ENCODE measurements around the gene LIMS1. TPM values are rescaled to one million over a fixed set of nuclear protein-coding genes. Genes with fewer than 3 reads are reported as not detected.
"Not testable (repeated sequence)": the region's sequence is repeated elsewhere in the genome, so short reads cannot be mapped to it uniquely, and the experiment has no call there.

The LIMS1 gene
- polyA plus RNA-seq, 4 donors: 50.2 to 59.7 (median 58.6) TPM

DNA sequence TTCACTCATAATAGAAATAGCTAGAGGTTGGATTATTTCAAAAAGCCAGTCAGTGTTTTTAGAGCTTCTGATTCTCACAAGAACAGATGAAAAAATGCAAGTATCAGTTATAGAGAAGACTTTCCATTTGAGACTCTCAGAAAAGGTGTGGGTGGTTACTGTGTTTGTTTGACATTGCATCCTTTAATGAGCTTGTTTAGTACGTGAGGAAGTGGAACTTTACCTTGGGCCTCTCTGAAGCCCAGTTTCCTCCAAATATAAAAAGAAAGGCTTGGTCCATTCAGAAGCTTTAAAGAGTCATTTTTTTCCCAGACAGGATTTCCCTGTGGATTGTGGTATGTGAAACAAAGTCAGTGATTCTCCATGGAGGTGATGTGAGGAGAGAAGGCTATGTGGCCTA, 95.1 kb downstream of the LIMS1 start:
- DNase-seq (ENCODE audit: low read depth in 4 of 4, low spot score in 3 of 4): no peak

DNA sequence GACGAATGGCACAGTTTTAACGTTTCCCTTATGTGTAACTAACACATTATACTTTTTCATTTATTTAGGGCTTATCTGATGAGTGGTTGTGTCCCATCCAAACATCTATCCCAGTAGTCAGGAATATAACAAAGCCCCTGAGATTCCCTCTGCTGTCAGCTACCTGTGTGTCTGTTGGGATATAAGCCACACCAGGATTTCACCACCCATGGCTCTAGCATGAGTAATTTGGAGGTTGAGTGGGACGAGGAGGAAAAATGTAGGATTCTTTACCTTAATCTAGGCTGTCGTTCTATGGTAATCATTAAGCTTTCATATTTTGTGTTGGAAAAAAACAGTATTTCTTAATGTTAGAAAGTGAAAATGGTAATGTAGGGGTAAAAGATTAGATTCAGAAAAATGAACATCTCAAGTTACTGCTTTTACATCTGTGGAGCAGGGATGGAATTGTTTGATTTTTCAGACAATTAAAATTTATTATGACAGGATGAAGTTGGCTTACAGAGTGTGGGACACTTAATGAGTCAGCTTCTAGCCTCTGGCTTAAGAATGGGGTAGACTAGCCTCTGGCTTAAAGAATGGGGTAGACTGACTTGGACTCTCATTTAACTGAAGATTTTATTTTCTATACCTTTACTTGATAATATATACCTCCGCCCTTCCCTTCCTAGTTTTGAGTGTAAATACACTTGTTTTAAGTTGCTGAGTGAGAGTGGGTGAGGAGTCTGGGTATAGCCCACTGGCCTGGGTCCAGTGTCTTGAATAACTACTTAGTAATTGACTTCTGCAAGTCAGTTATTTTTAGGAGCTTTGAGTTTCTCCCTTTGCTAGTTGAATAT, 96.5 kb downstream of the LIMS1 start:
- DNase-seq (ENCODE audit: low read depth in 4 of 4, low spot score in 3 of 4): no peak

DNA sequence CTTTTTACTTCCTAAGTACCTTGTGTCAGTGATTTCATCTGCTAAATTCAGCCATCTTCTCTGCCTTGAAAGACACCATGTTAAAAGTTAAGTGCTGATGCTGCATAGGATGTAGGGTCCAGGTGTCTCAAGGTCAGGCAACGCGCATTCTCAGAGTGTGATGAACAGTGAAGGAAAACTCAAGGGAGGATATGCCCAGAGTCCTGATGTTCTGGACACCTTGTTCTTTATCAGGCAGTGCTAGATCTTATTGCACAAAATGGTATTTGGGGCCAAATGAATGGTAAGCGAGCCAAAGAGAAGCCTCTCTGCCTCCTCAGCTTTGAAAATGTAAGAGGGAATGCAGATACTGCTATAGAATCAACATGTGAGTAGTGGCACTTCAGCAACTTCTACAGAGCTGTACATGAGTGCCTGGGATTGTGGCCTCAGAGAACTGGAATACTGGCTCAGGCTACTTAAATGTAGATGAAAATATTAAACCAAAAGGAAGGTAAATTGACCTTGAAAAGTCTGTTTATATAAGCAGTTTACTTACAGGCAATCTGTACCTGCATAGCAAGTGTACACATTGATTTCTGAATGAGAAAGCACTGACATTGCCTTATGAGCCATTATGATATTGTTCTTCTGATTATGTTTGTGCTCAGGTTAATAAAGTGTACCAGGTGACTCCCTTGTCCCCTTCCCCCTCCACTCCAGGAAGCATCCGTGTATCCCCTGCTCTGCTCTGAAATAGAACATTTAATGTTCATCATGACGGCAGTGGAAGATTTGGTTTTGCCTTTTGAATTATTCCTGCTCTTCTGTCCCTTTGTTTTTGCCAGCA, 98.3 kb downstream of the LIMS1 start:
- no peak for DNase-seq (ENCODE audit: low read depth in 4 of 4, low spot score in 3 of 4)

DNA sequence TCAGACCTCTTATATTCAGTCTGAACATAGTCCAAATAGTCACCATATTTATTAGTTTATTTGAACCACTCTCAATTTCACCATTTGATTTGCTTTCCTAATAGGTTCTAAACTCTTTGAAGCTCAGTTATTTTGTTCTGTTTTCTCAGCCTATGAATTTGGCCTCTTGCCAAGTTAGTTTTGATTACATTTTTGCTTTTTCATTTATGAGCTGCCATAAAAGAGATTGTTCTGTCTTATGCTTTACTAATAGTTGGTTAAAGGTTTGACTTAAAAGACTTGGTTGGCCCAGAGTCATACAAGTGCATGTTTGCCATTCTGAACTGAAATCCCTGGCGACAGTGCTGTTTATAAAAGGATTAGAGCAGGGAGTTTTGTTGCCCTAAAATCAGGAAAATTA, 99.1 kb downstream of the LIMS1 start:
- no peak for DNase-seq (ENCODE audit: low read depth in 4 of 4, low spot score in 3 of 4)

DNA sequence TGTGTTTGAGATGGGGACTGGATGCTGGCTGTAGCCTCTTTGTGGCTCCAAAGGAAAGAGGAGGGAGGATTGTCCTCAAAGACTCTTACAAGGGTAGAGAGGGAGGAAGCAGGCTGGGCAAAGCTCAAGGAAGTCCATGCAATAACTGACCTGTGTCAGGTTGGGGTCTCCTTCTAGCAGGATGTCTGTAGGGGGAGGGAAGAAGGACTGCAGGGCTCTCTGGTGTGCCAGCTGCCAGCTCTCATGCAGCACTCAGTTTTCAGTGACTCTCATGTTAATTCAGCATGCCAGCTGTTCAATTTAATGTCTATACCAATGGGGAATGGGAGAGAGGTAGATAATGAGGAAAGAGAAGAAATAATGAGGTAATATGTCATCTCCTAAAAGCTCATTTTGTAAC, 99.7 kb downstream of the LIMS1 start:
- no peak for DNase-seq (ENCODE audit: low read depth in 4 of 4, low spot score in 3 of 4)

DNA sequence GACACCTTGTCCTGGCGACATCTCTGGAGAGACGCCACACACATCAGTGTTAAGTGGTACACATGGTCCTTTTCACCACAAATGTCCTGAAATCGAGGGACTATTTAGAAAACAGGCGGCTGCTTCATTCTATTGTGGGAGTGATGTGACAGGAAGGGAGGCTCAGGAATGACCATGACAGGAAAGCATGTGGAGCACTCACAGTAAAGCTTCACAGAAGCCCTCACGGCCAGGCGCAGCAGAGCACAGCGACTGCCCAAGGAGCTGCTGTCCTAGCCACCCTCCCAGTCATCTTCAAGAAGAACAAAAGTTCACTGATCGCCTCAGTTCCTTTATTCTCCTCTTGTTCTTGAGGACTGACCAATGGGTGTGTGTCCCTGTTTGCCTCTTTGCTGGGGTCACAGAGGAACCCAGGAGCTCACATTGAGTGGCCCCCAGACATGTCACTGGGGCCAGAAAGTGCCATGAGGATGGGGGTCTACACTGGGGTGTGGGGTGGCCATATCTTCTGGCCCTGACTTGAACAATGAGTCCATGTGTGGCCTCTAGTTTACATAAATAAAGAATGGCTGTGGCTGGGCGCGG, 100.4 kb downstream of the LIMS1 start:
- no peak for DNase-seq (ENCODE audit: low read depth in 4 of 4, low spot score in 3 of 4)

DNA sequence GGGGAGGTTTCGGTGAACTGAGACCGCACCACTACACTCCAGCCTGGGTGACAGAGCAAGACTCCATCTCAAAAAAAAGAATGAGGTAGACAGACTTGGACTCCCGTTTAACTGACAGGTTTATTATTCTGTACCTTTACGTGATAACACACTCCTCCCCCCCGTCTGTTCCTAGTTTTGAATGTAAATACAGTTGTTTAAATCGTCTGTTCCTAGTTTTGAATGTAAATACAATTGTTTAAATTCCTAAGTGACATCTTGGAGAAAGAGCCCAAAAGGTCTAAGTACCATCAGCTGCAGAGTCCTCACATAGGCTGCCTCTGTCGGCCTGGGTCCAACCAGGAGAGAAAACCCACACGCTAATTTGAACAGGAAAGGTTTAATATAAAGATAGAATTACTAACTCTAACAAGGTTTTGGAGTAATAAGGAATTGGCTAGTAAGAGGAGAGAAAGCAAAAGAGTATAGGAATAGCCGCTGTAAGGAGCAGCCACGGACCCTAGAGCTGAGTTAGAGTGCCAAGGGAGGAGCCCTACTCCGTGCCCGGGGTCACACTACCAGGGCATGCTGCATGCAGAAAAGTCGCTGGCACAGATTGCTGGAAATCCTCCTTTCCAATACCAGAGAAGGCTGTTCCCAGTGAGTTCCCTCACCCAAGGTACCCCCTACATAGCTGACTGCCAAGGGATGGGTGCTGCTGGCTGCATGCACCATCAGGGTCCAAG, 101.5 kb downstream of the LIMS1 start:
- no peak for DNase-seq (ENCODE audit: low read depth in 4 of 4, low spot score in 3 of 4)

DNA sequence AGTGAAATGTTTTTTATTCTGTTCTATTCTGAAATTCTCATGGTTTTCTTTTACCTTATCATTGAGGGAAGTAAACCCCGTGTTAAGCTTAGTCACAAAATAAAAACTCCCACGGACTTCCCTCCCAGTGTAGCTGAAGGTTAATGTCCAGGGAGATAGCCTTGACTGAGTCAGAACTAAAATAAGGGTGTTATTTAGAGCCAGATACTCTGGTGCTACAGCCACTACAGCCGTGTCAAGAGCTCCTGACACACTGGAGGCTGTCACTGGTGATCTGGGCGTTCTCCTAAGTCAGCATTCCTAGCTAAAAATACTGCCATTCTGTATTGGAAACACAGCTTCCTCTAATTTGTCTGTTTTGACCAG, 103.0 kb downstream of the LIMS1 start:
- no peak for DNase-seq (ENCODE audit: low read depth in 4 of 4, low spot score in 3 of 4)

DNA sequence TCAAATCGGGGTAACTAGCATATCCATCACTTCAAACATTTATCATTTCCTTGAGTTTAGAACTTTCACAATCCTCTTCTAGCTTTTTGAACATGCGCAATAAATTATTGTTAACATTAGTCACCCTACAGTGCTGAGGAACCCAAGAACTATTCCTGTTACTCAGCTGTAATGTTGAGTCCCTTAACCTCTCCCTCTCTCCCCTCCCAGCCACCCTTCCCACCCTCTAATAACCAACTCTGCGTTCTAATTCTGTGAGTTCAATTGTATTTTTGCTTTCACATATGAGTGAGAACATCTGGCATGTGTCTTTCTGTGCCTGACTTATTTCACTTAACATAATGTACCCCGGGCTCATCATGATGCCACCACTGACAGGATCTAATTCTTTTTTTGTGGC, 106.5 kb downstream of the LIMS1 start:
- DNase-seq (ENCODE audit: low read depth in 4 of 4, low spot score in 3 of 4): no peak

DNA sequence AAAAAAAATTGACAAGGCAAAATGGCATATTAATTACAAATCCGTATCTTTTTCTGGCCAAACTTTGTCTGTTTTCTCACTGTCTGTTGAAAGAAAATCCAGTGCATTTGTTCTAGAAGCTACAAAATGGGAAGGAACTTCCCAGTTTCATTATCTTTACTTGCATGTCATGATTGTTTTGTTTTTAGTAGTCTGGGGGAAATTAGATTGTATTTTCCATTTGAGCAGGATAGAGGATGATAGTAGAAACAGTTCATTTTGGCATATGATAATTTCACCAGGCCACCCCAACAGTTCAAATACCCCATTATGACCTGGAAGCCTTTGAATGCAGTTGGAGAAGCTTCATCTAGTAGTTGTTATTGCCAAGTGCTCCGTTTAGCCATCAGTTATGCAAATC, 107.5 kb downstream of the LIMS1 start:
- DNase-seq (ENCODE audit: low read depth in 4 of 4, low spot score in 3 of 4): no peak

DNA sequence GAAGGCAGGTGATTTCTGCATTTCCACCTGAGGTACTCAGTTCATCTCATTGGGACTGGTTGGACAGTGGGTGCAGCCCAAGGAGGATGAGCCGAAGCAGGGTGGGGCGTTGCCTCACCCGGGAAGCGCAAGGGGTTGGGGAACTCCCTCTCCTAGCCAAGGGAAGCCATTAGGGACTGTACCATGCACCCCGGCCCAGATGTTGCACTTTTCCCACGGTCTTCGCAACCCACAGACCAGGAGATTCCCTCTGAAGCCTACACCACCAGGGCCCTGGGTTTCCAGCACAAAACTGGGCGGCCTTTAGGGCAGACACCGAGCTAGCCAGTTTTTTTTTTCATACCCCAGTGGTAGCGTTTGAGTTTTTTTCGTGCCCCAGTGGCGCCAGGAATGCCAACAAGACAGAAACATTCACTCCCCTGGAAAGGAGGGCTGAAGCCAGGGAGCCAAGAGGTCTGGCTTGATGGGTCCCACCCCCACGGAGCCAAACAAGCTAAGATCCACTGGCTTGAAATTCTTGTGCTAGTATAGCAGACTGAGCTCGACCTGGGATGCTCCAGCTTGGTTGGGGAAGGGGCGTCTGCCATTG, 109.1 kb downstream of the LIMS1 start:
- no peak for DNase-seq (ENCODE audit: low read depth in 4 of 4, low spot score in 3 of 4)

DNA sequence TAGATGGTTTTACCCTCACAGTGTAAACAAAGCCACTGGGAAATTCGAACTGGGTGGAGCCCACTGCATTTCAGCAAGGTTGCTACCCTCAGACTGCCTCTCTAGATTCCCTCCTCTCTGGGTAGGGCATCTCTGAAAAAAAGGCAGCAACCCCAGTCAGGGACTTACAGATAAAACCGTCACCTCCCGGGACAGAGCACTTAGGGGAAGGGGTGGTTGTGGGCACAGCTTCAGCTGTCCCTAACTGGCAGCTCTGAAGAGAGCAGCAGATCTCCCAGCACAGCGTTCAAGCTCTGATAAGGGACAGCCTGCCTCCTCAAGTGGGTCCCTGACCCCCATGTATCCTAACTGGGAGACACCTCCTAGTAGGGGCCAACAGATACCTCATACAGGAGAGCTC, 109.6 kb downstream of the LIMS1 start:
- not testable (repeated sequence) for DNase-seq (ENCODE audit: low read depth in 4 of 4, low spot score in 3 of 4)

DNA sequence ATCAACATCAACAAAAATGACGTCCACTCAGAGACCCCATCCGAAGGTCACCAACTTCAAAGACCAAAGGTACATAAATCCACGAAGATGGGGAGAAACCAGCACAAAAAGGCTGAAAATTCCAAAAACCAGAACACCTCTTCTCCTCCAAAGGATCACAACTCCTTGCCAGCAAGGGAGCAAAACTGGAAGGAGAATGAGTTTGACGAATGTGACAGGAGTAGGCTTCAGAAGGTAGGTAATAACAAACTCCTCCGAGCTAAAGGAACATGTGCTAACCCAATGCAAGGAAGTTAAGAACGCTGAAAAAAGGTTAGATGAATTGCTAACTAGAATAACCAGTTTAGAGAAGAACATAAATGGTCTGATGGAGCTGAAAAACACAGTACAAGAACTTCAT, 110.2 kb downstream of the LIMS1 start:
- DNase-seq (ENCODE audit: low read depth in 4 of 4, low spot score in 3 of 4): not testable (repeated sequence)

DNA sequence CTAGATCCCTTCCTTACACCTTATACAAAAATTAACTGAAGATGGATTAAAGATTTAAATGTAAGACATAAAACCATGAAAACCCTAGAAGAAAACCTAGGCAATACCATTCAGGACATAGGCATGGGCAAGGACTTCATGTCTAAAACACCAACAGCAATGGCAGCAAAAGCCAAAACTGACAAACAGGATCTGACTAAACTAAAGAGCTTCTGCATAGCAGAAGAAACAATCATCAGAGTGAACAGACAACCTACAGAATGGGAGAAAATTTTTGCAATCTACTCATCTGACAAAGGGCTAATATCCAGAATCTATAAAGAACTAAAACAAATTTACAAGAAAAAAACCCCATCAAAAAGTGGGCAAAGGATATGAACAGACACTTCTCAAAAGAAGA, 114.5 kb downstream of the LIMS1 start:
- not testable (repeated sequence) for DNase-seq (ENCODE audit: low read depth in 4 of 4, low spot score in 3 of 4)

DNA sequence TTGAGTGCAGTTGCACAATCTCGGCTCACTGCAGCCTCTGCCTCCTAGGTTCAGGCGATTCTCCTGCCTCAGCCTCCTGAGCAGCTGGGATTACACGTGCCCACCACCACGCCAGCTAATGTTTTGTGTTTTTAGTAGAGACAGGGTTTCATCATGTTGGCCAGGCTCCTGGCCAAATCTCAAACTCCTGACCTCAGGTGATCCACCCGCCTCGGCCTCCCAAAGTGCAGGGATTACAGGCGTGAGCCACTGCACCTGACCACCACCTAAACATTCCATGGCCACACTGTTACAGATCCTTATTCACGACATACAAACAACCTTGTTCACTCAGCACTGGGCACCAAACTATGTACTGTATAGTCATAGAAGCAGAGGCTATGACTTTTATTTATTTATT, 116.2 kb downstream of the LIMS1 start:
- DNase-seq (ENCODE audit: low read depth in 4 of 4, low spot score in 3 of 4): not testable (repeated sequence)

DNA sequence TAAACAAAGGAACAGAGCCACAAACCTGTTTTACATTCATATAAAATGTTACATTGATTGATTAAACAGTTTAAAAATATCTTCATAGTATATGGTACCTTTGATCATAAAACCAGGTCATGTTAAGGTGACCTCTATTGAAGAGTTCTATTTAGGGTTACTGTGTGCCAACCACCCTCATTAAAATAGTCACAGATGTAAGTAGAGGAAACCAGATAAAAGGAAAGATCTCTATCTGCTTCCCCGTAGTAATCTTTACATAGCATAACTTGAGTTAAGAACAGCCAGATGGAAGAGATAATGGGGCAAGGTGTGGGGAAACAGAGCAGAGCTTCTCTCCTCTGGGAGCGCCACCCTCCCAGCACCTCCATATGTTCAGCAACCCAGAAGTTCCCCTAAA, 117.2 kb downstream of the LIMS1 start:
- not testable (repeated sequence) for DNase-seq (ENCODE audit: low read depth in 4 of 4, low spot score in 3 of 4)

DNA sequence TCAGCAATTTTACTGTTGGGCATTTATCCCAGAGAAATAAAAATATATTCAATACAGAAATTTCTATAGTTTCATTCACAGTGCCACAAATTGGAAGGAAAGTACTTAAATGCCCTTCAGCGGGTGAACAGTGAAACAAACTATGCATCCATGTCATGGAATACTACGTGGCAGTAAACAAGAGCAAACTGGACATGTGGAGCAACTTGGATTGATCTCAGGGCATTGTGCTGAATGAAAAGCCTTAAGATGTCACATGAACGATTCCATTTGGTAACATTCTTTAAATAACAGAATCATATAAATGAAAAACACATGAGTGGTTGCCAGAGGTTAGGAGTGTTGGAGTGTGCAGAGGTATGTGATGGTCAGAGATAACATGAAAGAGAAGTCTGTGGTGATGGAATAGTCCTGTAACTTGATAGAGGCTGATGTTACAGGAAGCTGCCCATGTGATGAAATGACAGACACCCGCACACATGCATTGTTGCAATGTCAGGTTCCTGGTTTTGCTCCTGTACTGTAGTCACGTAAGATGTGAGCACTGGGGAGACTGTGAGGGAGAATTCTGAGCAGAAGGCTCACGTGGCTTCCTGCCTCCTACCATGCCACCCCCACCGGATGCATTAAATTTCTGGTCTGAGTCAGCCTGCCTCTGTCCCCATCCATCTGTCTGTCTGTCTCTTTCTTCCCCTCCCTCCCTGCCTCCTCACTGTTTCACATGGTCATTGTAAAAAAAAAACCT, 118.1 kb downstream of the LIMS1 start:
- not testable (repeated sequence) for DNase-seq (ENCODE audit: low read depth in 4 of 4, low spot score in 3 of 4)

DNA sequence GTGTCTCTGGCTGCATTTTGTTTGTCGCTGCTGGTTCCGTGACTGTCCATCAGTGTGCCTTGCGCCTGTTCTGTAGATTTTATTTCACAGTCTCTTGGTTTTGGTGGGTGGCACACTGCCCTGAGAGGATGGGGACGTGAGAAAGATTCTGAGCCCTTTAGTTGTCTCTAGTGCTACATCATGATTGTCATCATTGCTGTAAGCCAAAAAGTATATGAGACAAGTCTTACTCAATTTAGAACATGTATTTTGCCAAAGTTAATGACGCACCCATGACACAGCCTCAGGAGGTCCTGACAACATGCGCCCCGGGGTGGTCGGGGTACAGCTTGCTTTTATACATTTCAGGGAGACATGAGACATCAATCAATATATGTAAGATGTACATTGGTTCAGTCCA, 119.2 kb downstream of the LIMS1 start:
- not testable (repeated sequence) for DNase-seq (ENCODE audit: low read depth in 4 of 4, low spot score in 3 of 4)

DNA sequence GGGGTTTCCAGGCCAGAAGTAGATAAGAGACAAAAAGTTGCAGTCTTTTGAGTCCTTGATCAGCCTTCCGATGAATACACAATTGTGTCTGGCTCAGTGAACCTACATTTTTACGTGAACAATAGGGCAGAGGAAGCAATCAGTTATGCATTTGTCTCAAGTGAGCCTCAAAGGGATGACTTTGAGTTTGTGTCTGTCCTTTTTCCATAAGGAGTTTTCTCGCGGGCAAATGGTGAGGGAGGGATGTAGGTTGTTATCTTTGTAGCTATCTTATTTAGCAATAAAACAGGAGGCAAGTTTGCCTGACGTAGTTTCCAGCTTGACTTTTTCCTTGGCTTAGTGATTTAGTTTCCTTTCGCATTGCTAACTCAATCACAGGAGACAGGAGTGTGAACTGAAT, 119.6 kb downstream of the LIMS1 start:
- DNase-seq (ENCODE audit: low read depth in 4 of 4, low spot score in 3 of 4): not testable (repeated sequence)
